Psoas muscle (tissue), 8 donors: ENCODE results near the gene IGSF9B. TPM values are rescaled to one million over a fixed set of nuclear protein-coding genes. Genes with fewer than 3 reads are reported as not detected.

Source experiments
- ATAC-seq, 4 donors: fragments of 200-7000 bp; cut with Tn5 transposase; one replicate each; pipeline ENCODE4 v1.9.1; 2020; ENCODE audit warnings: moderate library complexity in 3 of 4, mild to moderate bottlenecking in 2 of 4
- DNase-seq, 2 donors: peaks; one replicate each; pipeline ENCODE4 v3.0.0-alpha.2; 2020
- H3K27ac ChIP-seq: fragments of 200-600 bp; one replicate; pipeline ENCODE4 v1.8.0; 2022
- H3K27me3 ChIP-seq, 3 donors: fragments of 200-600 bp in 1 of 3; one replicate each; pipeline versions ENCODE4 v1.6.1 to v1.8.0; 2013 to 2022; ENCODE audit warnings: low read length in 2 of 3, mild to moderate bottlenecking in 2 of 3, moderate library complexity in 1 of 3; ENCODE audit not compliant: insufficient read depth in 3 of 3
- H3K36me3 ChIP-seq, 2 donors: fragments of 200-600 bp in 1 of 2; one replicate each; pipeline versions ENCODE4 v1.6.1 to v1.8.0; 2013 to 2022; ENCODE audit warnings: low read depth in 1 of 2, mild to moderate bottlenecking in 1 of 2, moderate library complexity in 1 of 2; ENCODE audit not compliant: insufficient read depth in 1 of 2
- H3K4me1 ChIP-seq: fragments of 200-600 bp; one replicate; pipeline ENCODE4 v1.8.0; 2022
- H3K4me3 ChIP-seq: fragments of 200-600 bp; one replicate; pipeline ENCODE4 v1.8.0; 2022; ENCODE audit warnings: mild to moderate bottlenecking
- H3K9me3 ChIP-seq: fragments of 200-600 bp; one replicate; pipeline ENCODE4 v1.8.0; 2022
- WGBS, 3 donors: extraction: QIAGEN DNeasy Blood & Tissue Kit; methylation state at CpG; one replicate each; pipeline versions ENCODE4 v1.1.6 to v1.1.7; 2013; 5-methylcytosine and 5-hydroxymethylcytosine counted together
- intact Hi-C, 2 donors: fragments of 100-400 bp; cut with DNase I; formaldehyde crosslinking; loops; one replicate each; pipeline versions ENCODE4 v1.11.0 to v1.14.2; 2022
- polyA plus RNA-seq, 3 donors: library from polyadenylated mRNA; stranded (reverse); fragments of 200-250 nt; gene quantifications; one replicate each; pipeline ENCODE4 v1.2.3, GENCODE V29; 2013
- total RNA-seq, 4 donors: library from RNA; stranded (reverse); fragmentation: NEBNext Ultra II Directional in 2 of 4; extraction: Animal tissue kit (Norgen Biotek cat#: 25700) in 2 of 4; gene quantifications; one replicate each; pipeline versions ENCODE4 v1.2.1 to v1.2.4, GENCODE V29; 2021 to 2023
- TF ChIP-seq, protein P1 (sequence below): fragments of 200-600 bp; IDR thresholded peaks from one replicate; pipeline ENCODE4 v1.8.0; 2022; ENCODE audit warnings: antibody characterized with exemption
- donor health status: healthy with polysubstance abuse.
- donor health status: DM: no; HTN: no; CAD: no; lungs with moderate emphysema.
- donor health status: Bipolar disorder and iron deficiency.
- donor health status: healthy.
- donor health status: DM: yes; HTN: yes; CAD: no.
- donor health status: DM: no; HTN: no; CAD: no.
- donor health status: DM: no; HTN: no; CAD: no.
- donor health status: DM: yes; HTN: yes; CAD: no.

IGSF9B gene
- total and polyA plus RNA-seq, 7 donors = 0.56 to 3.4 (median 0.87) TPM

DNA sequence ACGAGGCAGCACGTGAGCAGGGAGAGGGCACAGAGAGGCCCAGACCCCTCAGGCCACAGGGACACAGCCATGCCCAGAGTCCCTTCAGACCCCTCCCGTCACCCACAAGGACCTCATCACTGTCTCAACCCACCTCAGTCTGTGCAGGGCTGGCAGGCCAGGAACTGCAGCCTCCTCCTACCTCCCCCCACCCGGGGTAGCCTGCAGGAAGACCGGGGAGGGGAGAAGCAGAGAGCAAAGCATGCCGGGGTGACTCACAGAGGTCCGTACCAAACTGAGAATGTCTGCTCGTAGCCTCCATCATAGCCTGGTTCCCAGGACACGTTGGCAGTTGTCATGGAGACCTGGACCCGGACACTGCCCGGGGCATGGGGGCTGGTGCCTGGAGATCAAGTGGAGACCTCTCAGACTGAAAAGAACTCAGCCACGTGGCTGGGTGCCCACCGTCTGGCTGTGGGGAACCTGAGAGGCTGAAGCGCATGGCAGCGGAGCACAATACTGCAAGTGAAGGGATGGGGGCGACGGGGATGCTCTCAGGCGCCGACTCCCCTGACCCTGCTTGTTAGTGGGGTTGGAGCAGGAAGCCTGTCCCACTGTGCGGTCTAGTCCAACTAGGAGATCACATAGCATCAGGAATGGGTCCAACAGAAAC lies 27.2 kb downstream of the IGSF9B start:
- 69 to 79% (median 73%) methylated on average over 20 of the region's 20 CpGs for WGBS, 3 donors
- Histone ChIP-seq H3K4me3 (no peak overlapping the region), H3K36me3 (peaks cover 0 to 18% of the 10 kb centered on the region in 2 donors), H3K9me3 (no peaks in the 10 kb centered on the region), H3K27ac (no peak overlapping the region), H3K4me1 (no peaks in the 10 kb centered on the region), H3K27me3 (no peaks in the 10 kb centered on the region)
- intact Hi-C loops = loop anchor here (5.0 kb wide), 2 partner anchors 118 to 213 kb away; no protein-coding TSS in a partner anchor
- TF ChIP-seq, protein P1, sequence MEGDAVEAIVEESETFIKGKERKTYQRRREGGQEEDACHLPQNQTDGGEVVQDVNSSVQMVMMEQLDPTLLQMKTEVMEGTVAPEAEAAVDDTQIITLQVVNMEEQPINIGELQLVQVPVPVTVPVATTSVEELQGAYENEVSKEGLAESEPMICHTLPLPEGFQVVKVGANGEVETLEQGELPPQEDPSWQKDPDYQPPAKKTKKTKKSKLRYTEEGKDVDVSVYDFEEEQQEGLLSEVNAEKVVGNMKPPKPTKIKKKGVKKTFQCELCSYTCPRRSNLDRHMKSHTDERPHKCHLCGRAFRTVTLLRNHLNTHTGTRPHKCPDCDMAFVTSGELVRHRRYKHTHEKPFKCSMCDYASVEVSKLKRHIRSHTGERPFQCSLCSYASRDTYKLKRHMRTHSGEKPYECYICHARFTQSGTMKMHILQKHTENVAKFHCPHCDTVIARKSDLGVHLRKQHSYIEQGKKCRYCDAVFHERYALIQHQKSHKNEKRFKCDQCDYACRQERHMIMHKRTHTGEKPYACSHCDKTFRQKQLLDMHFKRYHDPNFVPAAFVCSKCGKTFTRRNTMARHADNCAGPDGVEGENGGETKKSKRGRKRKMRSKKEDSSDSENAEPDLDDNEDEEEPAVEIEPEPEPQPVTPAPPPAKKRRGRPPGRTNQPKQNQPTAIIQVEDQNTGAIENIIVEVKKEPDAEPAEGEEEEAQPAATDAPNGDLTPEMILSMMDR = no peak
- ATAC-seq = no peak
- no peak for DNase-seq

- Histone ChIP-seq H3K27me3 (no peaks in the 10 kb centered on the region), H3K4me3 (no peak overlapping the region), H3K36me3 (peaks cover 0 to 15% of the 10 kb centered on the region in 2 donors), H3K27ac (no peak overlapping the region), H3K9me3 (no peaks in the 10 kb centered on the region), H3K4me1 (no peaks in the 10 kb centered on the region)
- DNase-seq (no peak), ATAC-seq (no peak)
- intact Hi-C loops = loop anchor here (5.0 kb wide), 2 partner anchors 119 to 214 kb away; no protein-coding TSS in a partner anchor
- TF ChIP-seq, protein P1 = no peak
- 64 to 71% (median 67%) methylated on average over 5 of the region's 5 CpGs for WGBS, 3 donors
Measured at GRCh38 chr11:133928628-133929059, 28.1 kb downstream of the IGSF9B start.

GRCh38 chr11:133927690-133928627 lies 28.8 kb downstream of the IGSF9B start:
- Histone ChIP-seq H3K36me3 (peaks cover 0 to 18% of the 10 kb centered on the region in 2 donors), H3K27ac (no peak overlapping the region), H3K27me3 (no peaks in the 10 kb centered on the region), H3K9me3 (no peaks in the 10 kb centered on the region), H3K4me3 (no peak overlapping the region), H3K4me1 (no peaks in the 10 kb centered on the region)
- DNase-seq (peak; percentile 59 to 79), ATAC-seq (peak; percentile 91 to 95 (median 95))
- intact Hi-C loops = loop anchor here (2.0 to 5.0 kb wide), 3 partner anchors 117 to 214 kb away; no protein-coding TSS in a partner anchor
- 34 to 38% (median 38%) methylated on average over 35 to 36 of the region's 36 CpGs for WGBS, 3 donors
- TF ChIP-seq, protein P1 = peak; percentile 86

DNA sequence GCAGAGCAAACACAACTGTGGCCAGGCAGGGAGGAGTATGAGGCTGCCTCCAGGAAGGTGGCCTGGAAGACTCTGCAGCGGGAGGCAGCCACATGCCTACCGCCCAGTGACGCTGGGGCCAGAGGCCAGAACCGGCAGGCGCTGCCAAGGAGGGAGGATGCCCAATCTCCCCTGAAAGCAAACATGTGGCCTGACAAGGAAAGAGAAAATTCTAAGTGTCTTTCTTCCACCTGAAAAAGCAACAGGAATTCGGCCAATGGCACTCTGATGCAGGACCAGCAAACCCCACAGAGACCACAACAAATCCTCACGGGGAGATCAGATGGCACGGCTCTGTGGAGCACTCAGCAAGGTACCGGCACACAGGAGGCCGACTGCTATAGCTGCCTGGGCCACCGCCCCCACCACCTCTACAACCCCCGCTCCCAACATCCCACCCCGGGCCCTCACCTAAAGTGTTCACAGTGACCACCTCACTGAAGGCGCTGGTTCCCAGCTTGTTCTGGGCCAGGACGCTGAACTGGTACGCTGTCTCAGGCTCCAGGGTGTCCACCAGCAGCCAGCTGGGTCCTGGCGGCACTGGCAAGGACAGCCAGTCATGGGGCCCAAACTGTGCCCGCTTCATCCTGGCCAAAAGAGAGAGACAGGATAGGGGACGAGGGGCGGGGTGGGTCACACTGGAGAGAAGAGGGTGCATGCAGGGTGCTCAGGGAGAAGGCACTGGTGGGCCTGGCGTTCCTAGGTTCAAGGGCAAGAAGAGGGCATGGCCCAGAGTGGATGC lies 30.1 kb downstream of the IGSF9B start:
- DNase-seq (no peak), ATAC-seq (no peak)
- intact Hi-C loops = loop anchor here (2.0 to 5.0 kb wide), 3 partner anchors 118 to 216 kb away; no protein-coding TSS in a partner anchor
- Histone ChIP-seq H3K36me3 (peaks cover 0 to 19% of the 10 kb centered on the region in 2 donors), H3K27ac (no peak overlapping the region), H3K9me3 (no peaks in the 10 kb centered on the region), H3K27me3 (no peaks in the 10 kb centered on the region), H3K4me1 (no peaks in the 10 kb centered on the region), H3K4me3 (no peak overlapping the region)
- 87 to 90% (median 90%) methylated on average over 20 to 21 of the region's 21 CpGs for WGBS, 3 donors
- TF ChIP-seq, protein P1 = no peak
